ENCODE measurements around the gene IFITM2.
"Not testable (repeated sequence)": the region's sequence is repeated elsewhere in the genome, so short reads cannot be mapped to it uniquely, and the experiment has no call there.

IFITM2 gene

DNA sequence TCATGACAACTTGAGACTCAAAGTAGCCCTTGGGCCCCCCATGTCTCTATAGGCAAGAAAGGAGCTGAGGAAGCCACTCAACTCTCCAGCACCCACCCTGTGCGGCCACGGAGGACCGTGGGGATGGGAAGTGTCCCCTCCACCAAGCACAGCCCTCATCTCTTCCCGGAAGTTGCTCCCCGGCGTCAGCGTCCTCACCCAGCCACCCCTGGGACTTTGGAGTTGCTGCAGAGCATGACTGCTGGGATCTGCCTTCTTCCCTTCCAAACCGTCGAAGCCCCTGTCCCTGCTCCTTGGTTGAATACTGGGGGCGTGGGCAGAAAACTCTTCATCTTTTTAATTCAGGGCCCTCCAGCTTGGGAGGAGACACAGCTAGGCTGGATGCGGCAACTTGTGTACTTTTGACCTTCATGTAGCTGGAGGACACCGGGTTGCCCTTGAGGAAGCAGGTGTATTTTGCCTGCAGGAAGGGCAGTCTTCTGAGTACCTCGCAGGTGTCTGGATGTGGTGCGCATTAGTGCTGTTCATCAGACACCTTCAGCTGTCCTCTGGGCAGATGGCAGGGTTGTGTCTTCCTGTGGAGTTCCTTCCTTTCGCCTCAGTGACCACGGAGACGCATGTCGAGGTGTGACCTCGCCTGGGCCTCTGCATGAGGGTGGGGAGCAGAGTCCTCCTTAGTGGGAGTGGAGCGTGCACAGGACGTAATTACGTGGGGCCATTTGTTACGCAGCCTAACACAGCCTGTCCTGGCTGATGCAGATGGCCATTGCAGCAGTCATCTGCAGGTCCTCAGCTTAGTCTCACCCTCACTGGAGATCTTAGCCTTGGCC lies 25.2 kb downstream of the IFITM2 start:
- Histone ChIP-seq H3K79me2 (ENCODE audit: low read length) (no peaks in the 10 kb centered on the region), H3K27me3 (ENCODE audit: low read depth, low read length) (no peaks in the 10 kb centered on the region)
- TF ChIP-seq EZH2phosphoT487 (IDR thresholded peaks at IDR 0.05; ENCODE audit: low read depth), result no peak
- TF ChIP-seq, protein P1, sequence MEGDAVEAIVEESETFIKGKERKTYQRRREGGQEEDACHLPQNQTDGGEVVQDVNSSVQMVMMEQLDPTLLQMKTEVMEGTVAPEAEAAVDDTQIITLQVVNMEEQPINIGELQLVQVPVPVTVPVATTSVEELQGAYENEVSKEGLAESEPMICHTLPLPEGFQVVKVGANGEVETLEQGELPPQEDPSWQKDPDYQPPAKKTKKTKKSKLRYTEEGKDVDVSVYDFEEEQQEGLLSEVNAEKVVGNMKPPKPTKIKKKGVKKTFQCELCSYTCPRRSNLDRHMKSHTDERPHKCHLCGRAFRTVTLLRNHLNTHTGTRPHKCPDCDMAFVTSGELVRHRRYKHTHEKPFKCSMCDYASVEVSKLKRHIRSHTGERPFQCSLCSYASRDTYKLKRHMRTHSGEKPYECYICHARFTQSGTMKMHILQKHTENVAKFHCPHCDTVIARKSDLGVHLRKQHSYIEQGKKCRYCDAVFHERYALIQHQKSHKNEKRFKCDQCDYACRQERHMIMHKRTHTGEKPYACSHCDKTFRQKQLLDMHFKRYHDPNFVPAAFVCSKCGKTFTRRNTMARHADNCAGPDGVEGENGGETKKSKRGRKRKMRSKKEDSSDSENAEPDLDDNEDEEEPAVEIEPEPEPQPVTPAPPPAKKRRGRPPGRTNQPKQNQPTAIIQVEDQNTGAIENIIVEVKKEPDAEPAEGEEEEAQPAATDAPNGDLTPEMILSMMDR (IDR thresholded peaks at IDR 0.05; ENCODE audit: low read depth, low read length), result no peak

DNA sequence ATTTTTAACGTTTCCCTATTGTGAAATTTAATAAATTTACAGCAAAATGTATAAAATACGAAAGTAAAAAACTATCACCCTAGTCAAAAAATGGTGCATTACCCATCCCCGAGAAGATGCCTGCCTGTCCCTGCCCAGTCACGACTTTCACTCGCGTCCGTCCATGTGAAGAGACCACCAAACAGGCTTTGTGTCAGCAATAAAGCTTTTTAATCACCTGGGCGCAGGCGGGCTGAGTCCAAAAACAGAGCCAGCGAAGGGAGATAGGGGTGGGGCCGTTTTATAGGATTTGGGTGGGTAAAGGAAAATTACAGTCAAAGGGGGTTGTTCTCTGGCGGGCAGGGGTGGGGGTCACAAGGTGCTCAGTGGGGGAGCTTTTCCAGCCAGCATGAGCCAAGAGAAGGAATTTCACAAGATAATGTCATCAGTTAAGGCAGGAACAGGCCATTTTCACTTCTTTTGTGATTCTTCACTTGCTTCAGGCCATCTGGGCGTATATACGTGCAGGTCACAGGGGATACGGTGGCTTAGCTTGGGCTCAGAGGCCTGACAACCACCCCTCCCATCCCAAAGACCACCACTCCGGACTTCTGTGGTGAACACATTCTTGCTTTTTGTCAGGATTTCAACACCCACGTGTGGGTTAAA lies 26.1 kb downstream of the IFITM2 start:
- H3K4me3 ChIP-seq (ENCODE audit: low read length); H3K27ac ChIP-seq (ENCODE audit: low read length); H3K79me2 ChIP-seq (ENCODE audit: low read length); H3K9ac ChIP-seq (ENCODE audit: low read length); H3K9me3 ChIP-seq (ENCODE audit: insufficient read depth, low read length); H3K4me2 ChIP-seq (ENCODE audit: low read length); H4K20me1 ChIP-seq (ENCODE audit: insufficient read depth, low read length); H2AFZ ChIP-seq (ENCODE audit: low read depth, low read length); H3K27me3 ChIP-seq (ENCODE audit: low read depth, low read length); H3K36me3 ChIP-seq (replicated peaks; ENCODE audit: low read depth, low read length): not testable (repeated sequence)
- peaks cover 30% of the 10 kb centered on the region for H3K4me1 ChIP-seq (ENCODE audit: low read length)

More for the DNA sequence above, 25.2 kb downstream of the IFITM2 start:
- Histone ChIP-seq H3K4me2 (ENCODE audit: low read length) (no peak overlapping the region), H3K36me3 (replicated peaks; ENCODE audit: low read depth, low read length) (no peaks in the 10 kb centered on the region), H3K4me3 (ENCODE audit: low read length) (no peak overlapping the region), H3K9me3 (ENCODE audit: insufficient read depth, low read length) (no peaks in the 10 kb centered on the region; the same call in 1 of the 2 replicates), H2AFZ (ENCODE audit: low read depth, low read length) (no peak overlapping the region), H3K4me1 (ENCODE audit: low read length) (peaks cover 34% of the 10 kb centered on the region), H3K27ac (ENCODE audit: low read length) (no peak overlapping the region), H4K20me1 (ENCODE audit: insufficient read depth, low read length) (no peaks in the 10 kb centered on the region), H3K9ac (ENCODE audit: low read length) (no peak overlapping the region)

DNA sequence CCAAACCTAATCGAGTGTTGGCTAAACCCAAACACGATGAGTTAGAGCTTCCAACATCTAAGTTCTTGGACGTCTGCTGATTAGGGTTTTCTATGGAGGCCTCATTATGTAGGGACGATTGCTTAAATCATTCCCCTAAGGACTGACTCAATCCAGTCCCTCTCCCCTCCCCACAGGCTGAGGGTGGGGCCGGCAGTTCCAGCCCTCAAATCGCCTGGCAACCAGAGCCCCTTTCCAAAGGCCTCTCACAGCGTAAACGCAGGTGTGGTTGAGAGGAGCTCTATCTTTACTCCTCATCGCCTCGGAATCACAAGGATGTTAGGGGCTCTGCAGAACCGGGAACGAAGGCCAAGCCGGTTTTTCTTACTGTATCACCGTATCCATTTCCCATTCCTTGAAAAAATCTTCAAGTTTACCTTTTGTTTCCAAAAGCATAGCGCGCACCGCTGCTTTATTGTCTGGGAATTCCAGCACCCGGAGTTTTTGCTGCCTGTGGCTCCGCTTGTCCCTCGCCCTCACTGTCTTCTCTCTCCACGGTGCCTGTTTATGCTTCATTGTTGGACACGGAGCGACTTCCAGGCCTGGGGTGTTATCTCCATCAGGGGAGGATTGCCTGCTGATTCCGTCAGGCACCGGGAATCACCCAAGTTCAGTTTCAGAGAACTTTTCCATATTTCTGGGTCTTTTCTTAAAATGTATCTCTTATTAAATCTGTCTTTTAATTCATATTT lies 26.8 kb downstream of the IFITM2 start:
- Histone ChIP-seq H3K79me2 (ENCODE audit: low read length) (no peaks in the 10 kb centered on the region), H3K4me1 (ENCODE audit: low read length) (peaks cover 24% of the 10 kb centered on the region), H3K4me3 (ENCODE audit: low read length) (no peak overlapping the region), H2AFZ (ENCODE audit: low read depth, low read length) (no peak overlapping the region), H3K27ac (ENCODE audit: low read length) (no peak overlapping the region), H3K27me3 (ENCODE audit: low read depth, low read length) (peaks cover 1% of the 10 kb centered on the region; the same call in 1 of the 2 replicates), H4K20me1 (ENCODE audit: insufficient read depth, low read length) (no peaks in the 10 kb centered on the region), H3K4me2 (ENCODE audit: low read length) (no peak overlapping the region), H3K9me3 (ENCODE audit: insufficient read depth, low read length) (no peaks in the 10 kb centered on the region; the same call in 1 of the 2 replicates), H3K9ac (ENCODE audit: low read length) (no peak overlapping the region), H3K36me3 (replicated peaks; ENCODE audit: low read depth, low read length) (no peaks in the 10 kb centered on the region)
- TF ChIP-seq, protein P1 (IDR thresholded peaks at IDR 0.05; ENCODE audit: low read depth, low read length), result no peak
- TF ChIP-seq EZH2phosphoT487 (IDR thresholded peaks at IDR 0.05; ENCODE audit: low read depth), result no peak

DNA sequence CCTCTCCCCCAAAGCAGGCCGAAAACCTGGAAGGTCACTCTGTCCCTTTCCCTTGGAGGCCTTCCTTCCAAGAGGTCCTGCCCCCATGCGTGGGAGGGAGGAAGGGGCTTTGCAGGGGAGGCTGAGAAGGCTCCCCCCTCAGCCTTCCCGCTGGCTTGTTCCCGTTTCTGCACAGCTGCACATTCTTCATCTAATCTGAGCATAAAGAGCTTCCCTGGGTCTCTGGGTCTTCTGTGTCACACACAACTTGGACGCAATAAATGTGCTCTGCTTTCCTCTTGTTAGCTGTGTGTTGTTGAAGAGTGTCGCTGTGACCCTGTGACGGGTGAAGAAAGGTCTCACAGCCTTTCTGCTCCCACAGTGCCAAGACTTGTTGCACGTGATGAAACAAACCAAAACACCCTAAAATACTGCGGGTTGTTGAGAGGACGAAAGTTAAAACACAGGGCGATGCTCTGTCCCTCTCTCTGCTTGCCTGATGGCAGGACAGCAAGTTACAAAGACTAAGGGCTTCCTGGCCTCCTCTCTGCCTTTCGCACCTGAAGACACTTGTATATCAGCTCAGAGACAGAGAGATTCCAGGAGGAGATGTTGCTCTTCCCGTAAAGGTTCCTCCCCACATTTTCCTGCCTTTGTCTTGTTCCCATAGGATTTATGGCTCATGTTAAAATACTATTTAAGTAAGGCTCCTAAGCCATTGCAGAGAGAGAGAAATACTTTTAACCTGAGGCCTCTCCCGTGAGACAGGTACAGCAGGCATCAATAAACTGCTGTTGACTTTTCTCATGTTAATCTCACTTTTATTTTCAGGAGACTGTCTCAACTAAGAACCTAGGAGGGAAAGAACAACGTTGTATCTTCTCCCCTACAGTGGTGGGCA lies 28.4 kb downstream of the IFITM2 start:
- TF ChIP-seq EZH2phosphoT487 (IDR thresholded peaks at IDR 0.05; ENCODE audit: low read depth), result no peak
- TF ChIP-seq, protein P1 (IDR thresholded peaks at IDR 0.05; ENCODE audit: low read depth, low read length), result no peak
- H3K4me2 ChIP-seq (ENCODE audit: low read length), result no peak overlapping the region

More for the DNA sequence above, 28.4 kb downstream of the IFITM2 start:
- Histone ChIP-seq H3K27ac (ENCODE audit: low read length) (no peak overlapping the region), H4K20me1 (ENCODE audit: insufficient read depth, low read length) (no peaks in the 10 kb centered on the region), H2AFZ (ENCODE audit: low read depth, low read length) (no peak overlapping the region), H3K9me3 (ENCODE audit: insufficient read depth, low read length) (no peaks in the 10 kb centered on the region; the same call in 1 of the 2 replicates), H3K79me2 (ENCODE audit: low read length) (no peaks in the 10 kb centered on the region), H3K4me1 (ENCODE audit: low read length) (peaks cover 9% of the 10 kb centered on the region), H3K9ac (ENCODE audit: low read length) (no peak overlapping the region), H3K36me3 (replicated peaks; ENCODE audit: low read depth, low read length) (no peaks in the 10 kb centered on the region), H3K27me3 (ENCODE audit: low read depth, low read length) (peaks cover 13% of the 10 kb centered on the region; the same call in 1 of the 2 replicates), H3K4me3 (ENCODE audit: low read length) (no peak overlapping the region)
